GM12864 (cell line): Measurements from ENCODE around the gene LIN37.

Source experiments
- DNase-seq: peaks from one replicate; pipeline ENCODE4 v3.0.0-alpha.2; 2011; ENCODE audit warnings: low read depth
- H3K4me3 ChIP-seq: 2 replicates; pipeline ENCODE4 v1.5.1; 2011; ENCODE audit warnings: mild to moderate bottlenecking, low read depth, low read length, control low read depth
- CTCF ChIP-seq: IDR thresholded peaks from 2 replicates; pipeline ENCODE4 v1.5.1; 2011; ENCODE audit warnings: low read depth, mild to moderate bottlenecking, moderate library complexity, low read length, control low read depth, inconsistent platforms; ENCODE audit errors: missing control alignments

LIN37 gene

GRCh38 chr19:35727053-35727955 is 21.1 kb upstream of the LIN37 start:
- TF ChIP-seq CTCF = no peak
- no peak overlapping the region for H3K4me3 ChIP-seq
- DNase-seq = no peak

GRCh38 chr19:35727956-35728706 is 20.2 kb upstream of the LIN37 start:
- DNase-seq = no peak
- no peak for TF ChIP-seq CTCF
- no peak overlapping the region for H3K4me3 ChIP-seq

GRCh38 chr19:35729021-35729420 is 19.4 kb upstream of the LIN37 start:
- DNase-seq = no peak
- TF ChIP-seq CTCF = no peak

GRCh38 chr19:35729763-35730162 is 18.6 kb upstream of the LIN37 start:
- no peak for DNase-seq
- no peak for TF ChIP-seq CTCF
- H3K4me3 ChIP-seq = no peak overlapping the region

More at GRCh38 chr19:35729021-35729420, 19.4 kb upstream of the LIN37 start:
- H3K4me3 ChIP-seq = no peak overlapping the region

- DNase-seq = no peak
- no peak for TF ChIP-seq CTCF
- no peak overlapping the region for H3K4me3 ChIP-seq
Observed at GRCh38 chr19:35730326-35730725, 18.1 kb upstream of the LIN37 start.

- no peak overlapping the region for H3K4me3 ChIP-seq
- TF ChIP-seq CTCF = no peak
- DNase-seq = no peak
Observed at GRCh38 chr19:35731353-35731752, 17.0 kb upstream of the LIN37 start.
